ENCODE data around the gene MCM5.
"Not testable (repeated sequence)": the region's sequence is repeated elsewhere in the genome, so short reads cannot be mapped to it uniquely, and the experiment has no call there.

The MCM5 gene
- total RNA-seq, result 42.0 to 59.5 (median 53.0) reads per million in 4 donors

DNA sequence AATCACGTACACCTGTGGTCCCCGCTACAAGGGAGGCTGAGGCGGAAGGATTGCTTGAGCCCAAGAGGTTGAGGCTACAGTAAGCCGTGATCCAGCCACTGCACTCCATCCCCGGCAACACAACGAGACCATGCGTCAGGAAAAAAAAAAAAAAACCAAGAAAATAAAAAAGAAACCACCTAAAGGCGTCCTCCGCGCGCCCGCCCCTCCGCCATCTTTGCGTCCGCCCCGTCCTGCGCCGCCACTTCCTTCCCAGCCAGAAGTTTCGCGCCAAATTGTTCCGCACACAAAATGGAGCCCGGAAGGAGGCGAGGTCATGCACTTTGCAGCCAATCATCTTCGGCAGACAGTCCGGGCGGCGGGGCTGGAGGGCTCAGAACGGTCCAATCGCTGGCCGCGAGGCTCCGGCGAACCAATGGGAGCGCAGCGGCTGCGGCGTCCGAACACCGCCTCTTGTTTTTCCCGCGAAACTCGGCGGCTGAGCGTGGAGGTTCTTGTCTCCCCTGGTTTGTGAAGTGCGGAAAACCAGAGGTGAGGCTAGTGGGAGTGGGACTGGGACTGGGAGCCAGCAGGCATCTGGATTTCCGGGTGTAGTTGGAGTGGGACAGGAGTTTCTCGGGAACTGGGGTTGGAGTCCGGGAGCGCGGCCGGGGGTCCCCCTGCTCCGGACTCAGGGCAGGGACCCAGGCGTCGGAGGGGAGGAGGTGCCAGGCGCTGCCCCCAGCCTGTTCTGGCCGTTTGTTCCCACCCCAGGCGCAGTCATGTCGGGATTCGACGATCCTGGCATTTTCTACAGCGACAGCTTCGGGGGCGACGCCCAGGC lies at the start of gene MCM5:
Gene MCM5 (plus strand): TSS at position 463 of the 823 bp plus-strand sequence. CDS start 299 bp downstream, at position 762.
- DNase-seq, result peak; percentile 93 to 98 (median 96)

GRCh38 chr22:35350539-35351503 lies 49.1 kb upstream of the MCM5 start:
- peak; percentile 70 to 90 (median 80) for DNase-seq

GRCh38 chr22:35352214-35353111 lies 47.5 kb upstream of the MCM5 start:
- peak in 1 of 5 donors; percentile 70 for DNase-seq

DNA sequence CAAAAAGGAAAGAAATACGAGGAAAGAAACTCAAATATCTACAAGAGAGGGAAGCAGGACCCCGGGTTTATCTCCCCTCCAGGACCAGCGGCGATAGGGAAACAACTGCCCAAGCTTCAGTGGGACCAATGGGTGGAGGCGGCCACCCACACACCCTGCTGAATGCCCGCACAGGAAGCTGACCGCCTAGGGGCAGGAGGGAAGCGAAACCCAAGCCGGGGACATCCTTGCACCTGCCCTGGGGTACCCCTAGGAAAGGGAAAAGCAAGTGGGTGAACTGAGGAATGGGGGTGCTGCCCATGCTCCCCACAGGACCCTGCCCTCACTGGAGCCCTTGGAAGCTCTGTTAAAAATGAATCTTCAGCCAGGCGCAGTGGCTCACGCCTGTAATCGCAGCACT lies 46.6 kb upstream of the MCM5 start:
- DNase-seq, result no peak

DNA sequence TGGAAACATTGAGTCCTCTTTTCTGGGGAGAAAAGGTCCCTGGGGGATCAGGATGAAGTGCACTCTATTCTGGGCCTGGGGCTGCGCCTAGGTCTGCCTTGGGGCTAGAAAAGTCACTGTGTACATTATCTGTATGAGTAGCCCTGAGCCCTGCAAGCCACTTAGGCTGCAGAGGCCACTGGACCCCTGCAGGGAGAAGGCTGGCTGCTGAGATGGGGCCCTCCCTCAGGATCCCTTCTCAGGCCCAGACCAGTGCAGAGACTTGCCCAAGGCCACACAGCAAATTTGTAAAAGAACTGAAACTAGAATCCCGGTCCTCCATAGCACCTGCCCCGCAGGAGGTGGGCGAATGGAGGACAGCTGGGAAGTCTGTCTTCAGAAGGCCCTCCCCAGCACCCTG lies 45.9 kb upstream of the MCM5 start:
- DNase-seq, result no peak

GRCh38 chr22:35357883-35358621 lies 41.9 kb upstream of the MCM5 start:
- DNase-seq, result no peak

GRCh38 chr22:35359380-35360065 lies 40.4 kb upstream of the MCM5 start:
- no peak for DNase-seq

GRCh38 chr22:35361001-35361558 lies 38.9 kb upstream of the MCM5 start:
- no peak for DNase-seq

GRCh38 chr22:35363566-35364086 lies 36.3 kb upstream of the MCM5 start:
- DNase-seq, result no peak

GRCh38 chr22:35364230-35364629 lies 35.7 kb upstream of the MCM5 start:
- not testable (repeated sequence) for DNase-seq

GRCh38 chr22:35367331-35367886 lies 32.5 kb upstream of the MCM5 start:
- no peak for DNase-seq

- no peak for DNase-seq
These were observed 31.6 kb upstream of the MCM5 start for GRCh38 chr22:35368386-35368785.

GRCh38 chr22:35369996-35370395 lies 29.9 kb upstream of the MCM5 start:
- DNase-seq, result no peak

DNA sequence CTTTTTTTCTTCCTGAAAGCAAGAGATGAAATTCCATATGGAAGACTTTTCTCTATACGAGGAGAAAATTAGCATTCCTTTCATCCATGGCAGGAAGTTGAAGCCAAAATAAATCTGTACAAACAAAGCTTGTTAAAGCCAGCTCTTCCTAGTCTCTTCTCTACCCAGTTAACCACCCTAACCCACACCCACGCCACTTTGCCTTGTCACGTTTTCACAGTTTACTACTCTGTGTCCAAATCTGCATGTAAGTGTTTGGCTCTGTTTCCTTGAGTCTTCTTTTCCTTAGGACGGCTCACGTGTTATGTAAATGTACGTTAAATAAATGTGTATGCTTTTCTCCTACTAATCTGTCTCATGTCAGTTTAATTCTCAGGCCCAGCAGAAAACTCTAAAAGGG lies 26.2 kb upstream of the MCM5 start:
- no peak for DNase-seq

- no peak for DNase-seq
These were observed 24.9 kb upstream of the MCM5 start for GRCh38 chr22:35375031-35375430.

- no peak for DNase-seq
These were observed 24.4 kb upstream of the MCM5 start for GRCh38 chr22:35375526-35375925.

DNA sequence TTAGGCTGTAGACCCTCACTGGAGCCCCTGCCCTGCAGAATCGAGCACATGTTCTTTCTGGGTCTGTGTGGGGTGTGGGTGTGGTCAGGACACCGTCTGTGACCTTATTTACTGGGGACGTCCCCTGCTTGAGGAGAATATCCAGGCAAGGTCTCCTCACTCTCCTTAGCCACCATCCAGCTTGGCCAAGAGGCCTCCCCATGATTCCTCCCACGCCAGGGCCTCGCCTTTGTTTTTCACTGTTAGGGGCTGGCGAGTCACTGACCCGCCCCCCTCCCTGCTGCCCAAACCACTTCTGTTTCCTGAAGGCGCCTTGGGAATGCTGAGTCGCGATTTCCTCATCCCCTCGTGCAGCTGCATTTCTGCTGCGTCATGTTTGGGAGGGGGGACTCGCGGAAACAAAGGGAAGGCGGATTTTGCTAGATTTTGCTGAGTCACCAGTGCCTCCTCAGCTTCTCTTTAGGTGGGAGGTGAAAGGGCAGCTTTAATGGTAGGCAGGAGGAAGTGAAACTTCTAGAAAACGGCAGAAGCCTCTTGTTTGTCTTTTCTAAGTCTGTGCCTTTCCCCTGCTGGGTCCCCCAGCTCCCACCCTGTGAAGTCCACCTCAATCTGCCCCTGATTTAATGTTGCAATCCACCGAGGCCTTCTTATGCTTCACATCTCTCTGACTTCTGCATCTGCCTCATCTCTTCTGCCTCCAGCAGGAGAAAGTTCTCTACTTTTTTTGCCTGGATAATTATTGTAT lies 23.0 kb upstream of the MCM5 start:
- peak in 1 of 5 donors; percentile 78 for DNase-seq

GRCh38 chr22:35377735-35378134 lies 22.2 kb upstream of the MCM5 start:
- no peak for DNase-seq

DNA sequence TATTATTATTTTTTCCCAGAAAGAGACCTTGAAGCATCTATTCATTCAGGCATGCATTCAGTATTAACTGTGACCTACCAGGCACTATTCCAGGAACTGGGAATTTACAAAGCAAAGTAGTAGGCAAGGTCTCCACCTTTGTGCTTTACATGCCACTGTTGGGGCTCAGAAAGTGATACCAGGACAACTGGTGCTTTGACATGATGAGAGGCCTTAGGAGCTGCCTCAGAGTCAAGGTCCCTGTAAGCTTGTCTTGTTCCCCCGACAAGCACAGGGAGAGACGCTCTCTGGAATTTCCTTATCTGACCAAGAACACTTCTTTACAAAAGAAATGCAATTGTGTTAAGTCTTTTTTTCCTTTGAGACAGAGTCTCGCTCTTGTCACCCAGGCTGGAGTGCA lies 21.3 kb upstream of the MCM5 start:
- no peak for DNase-seq
